GM10248 (cell line): ENCODE data around the gene IFNL1.
"Not testable (repeated sequence)": the region's sequence is repeated elsewhere in the genome, so short reads cannot be mapped to it uniquely, and the experiment has no call there.

ENCODE experiments used
- CTCF ChIA-PET: fragments of 300-600 bp; sonication (Branson Sonifier 250); formaldehyde crosslinking; extraction: SDS; loops from one replicate; lab custom pipeline; 2021; ENCODE audit warnings: antibody characterized with exemption; lab: Yijun Ruan, JAX
- POLR2A ChIA-PET: fragments of 350-650 bp; sonication (Branson Sonifier 250); formaldehyde crosslinking; extraction: SDS; loops from one replicate; lab custom pipeline; 2020; ENCODE audit warnings: antibody characterized with exemption; lab: Yijun Ruan, JAX
- DNase-seq: peaks from one replicate; pipeline ENCODE4 v3.0.0; 2012; ENCODE audit errors: extremely low spot score
- CTCF ChIP-seq: IDR thresholded peaks from 2 replicates; pipeline ENCODE4 v1.5.1; 2012; ENCODE audit warnings: mild to moderate bottlenecking, low read depth; ENCODE audit errors: extremely low read depth, missing control alignments, control extremely low read depth

The IFNL1 gene

GRCh38 chr19:39308531-39309304, 12.5 kb downstream of the IFNL1 start:
- no peak for TF ChIP-seq CTCF
- peak; percentile 10 for DNase-seq
- CTCF ChIA-PET: no interaction called here
- POLR2A ChIA-PET: no interaction called here

GRCh38 chr19:39309305-39309670, 13.1 kb downstream of the IFNL1 start:
- DNase-seq: peak; percentile 7
- CTCF ChIA-PET: interaction anchor here (1.9 kb wide), 1 partner anchor 20 kb away, joined by 5 read pairs; no protein-coding TSS in a partner anchor
- POLR2A ChIA-PET: not testable (repeated sequence)

GRCh38 chr19:39310558-39311311, 14.5 kb downstream of the IFNL1 start:
- POLR2A ChIA-PET: no interaction called here
- no peak for DNase-seq
- CTCF ChIA-PET: interaction anchor here (1.9 kb wide), 1 partner anchor 19 kb away, joined by 5 read pairs; no protein-coding TSS in a partner anchor
- TF ChIP-seq CTCF: no peak

GRCh38 chr19:39314016-39314728, 18.0 kb downstream of the IFNL1 start:
- no peak for TF ChIP-seq CTCF
- ChIA-PET POLR2A (no interaction called here), CTCF (interaction anchor here (1.2 to 7.9 kb wide), 2 partner anchors 13 to 205 kb away, joined by 6 to 35 read pairs; no protein-coding TSS in a partner anchor)
- no peak for DNase-seq

GRCh38 chr19:39315933-39316332, 19.7 kb downstream of the IFNL1 start:
- TF ChIP-seq CTCF: no peak
- CTCF ChIA-PET: interaction anchor here (1.0 to 7.9 kb wide), 3 partner anchors 10 to 206 kb away, joined by 3 to 35 read pairs (median 3); no protein-coding TSS in a partner anchor
- POLR2A ChIA-PET: no interaction called here
- no peak for DNase-seq

- no peak for DNase-seq
- CTCF ChIA-PET: interaction anchor here (1.0 to 7.9 kb wide), 2 partner anchors 11 kb away, joined by 3 to 35 read pairs; no protein-coding TSS in a partner anchor
- TF ChIP-seq CTCF: no peak
- POLR2A ChIA-PET: no interaction called here
These were observed 20.6 kb downstream of the IFNL1 start for GRCh38 chr19:39316627-39317321.
